ENCODE data around the gene EFTUD2.

Gene EFTUD2

GRCh38 chr17:44862278-44862914 lies 36.8 kb downstream of the EFTUD2 start:
- no peak for TF ChIP-seq CTCF (IDR thresholded peaks at IDR 0.05; ENCODE audit: borderline replicate concordance, insufficient read depth, low read depth, low read length)
- H3K4me3 ChIP-seq (ENCODE audit: low read depth, low read length), result no peak overlapping the region

- H3K4me3 ChIP-seq (ENCODE audit: low read depth, low read length), result no peak overlapping the region
- TF ChIP-seq CTCF (IDR thresholded peaks at IDR 0.05; ENCODE audit: borderline replicate concordance, insufficient read depth, low read depth, low read length), result no peak
Measured at GRCh38 chr17:44859701-44860100, 39.5 kb downstream of the EFTUD2 start.

- TF ChIP-seq CTCF (IDR thresholded peaks at IDR 0.05; ENCODE audit: borderline replicate concordance, insufficient read depth, low read depth, low read length), result no peak
- no peak overlapping the region for H3K4me3 ChIP-seq (ENCODE audit: low read depth, low read length)
Measured at GRCh38 chr17:44854192-44854591, 45.1 kb downstream of the EFTUD2 start.

GRCh38 chr17:44850612-44851011 lies 48.6 kb downstream of the EFTUD2 start:
- no peak for TF ChIP-seq CTCF (IDR thresholded peaks at IDR 0.05; ENCODE audit: borderline replicate concordance, insufficient read depth, low read depth, low read length)
- H3K4me3 ChIP-seq (ENCODE audit: low read depth, low read length), result no peak overlapping the region

- TF ChIP-seq CTCF (IDR thresholded peaks at IDR 0.05; ENCODE audit: borderline replicate concordance, insufficient read depth, low read depth, low read length), result no peak
- no peak overlapping the region for H3K4me3 ChIP-seq (ENCODE audit: low read depth, low read length)
Measured at GRCh38 chr17:44850025-44850424, 49.2 kb downstream of the EFTUD2 start.

- TF ChIP-seq CTCF (IDR thresholded peaks at IDR 0.05; ENCODE audit: borderline replicate concordance, insufficient read depth, low read depth, low read length), result no peak
- no peak overlapping the region for H3K4me3 ChIP-seq (ENCODE audit: low read depth, low read length)
Measured at GRCh38 chr17:44848961-44849489, 50.2 kb downstream of the EFTUD2 start.

GRCh38 chr17:44848257-44848795 lies 50.9 kb downstream of the EFTUD2 start:
- H3K4me3 ChIP-seq (ENCODE audit: low read depth, low read length), result no peak overlapping the region
- no peak for TF ChIP-seq CTCF (IDR thresholded peaks at IDR 0.05; ENCODE audit: borderline replicate concordance, insufficient read depth, low read depth, low read length)

Measured in GM12875 (cell line).